GM12878 (cell line): Measurements from ENCODE around the gene EPOP. TPM values are rescaled to one million over a fixed set of nuclear protein-coding genes. Genes with fewer than 3 reads are reported as not detected.
A peak's percentile ranks its signal among the peaks of the same experiment; 100 is the strongest.

Source experiments
- ATAC-seq: fragments of 200-7000 bp; cut with Tn5 transposase; 3 replicates; pipeline ENCODE4 v1.9.1; 2020; ENCODE audit warnings: mild to moderate bottlenecking, moderate library complexity
- BruUV-seq: library from RNA; stranded (reverse); fragments of 400-500 nt; replicated peaks from 2 replicates; lab custom pipeline; 2021; lab: Mats Ljungman, UMichigan
- CTCF ChIA-PET: fragments of 300-600 bp; sonication (Branson Sonifier 250); formaldehyde crosslinking; extraction: SDS; loops from one replicate; lab custom pipeline; 2021; ENCODE audit warnings: inconsistent platforms; lab: Yijun Ruan, JAX
- POLR2A ChIA-PET: fragments of 350-600 bp; formaldehyde crosslinking; extraction: SDS; loops from one replicate; lab custom pipeline; 2021; ENCODE audit warnings: inconsistent platforms; lab: Charles Lee
- RAD21 ChIA-PET: fragments of 300-600 bp; sonication (Branson Sonifier 250); formaldehyde crosslinking; loops from one replicate; lab custom pipeline; 2023; ENCODE audit warnings: antibody characterized with exemption; ENCODE audit not compliant: unreplicated experiment; lab: Charles Lee
- SMC1A ChIA-PET: fragments of 300-600 bp; sonication (Branson Sonifier 250); formaldehyde crosslinking; loops from one replicate; lab custom pipeline; 2023; ENCODE audit not compliant: unreplicated experiment, uncharacterized antibody; lab: Charles Lee
- DNase-seq: peaks from one replicate; pipeline ENCODE4 v3.0.0-alpha.2; 2011; ENCODE audit warnings: low read depth, low spot score
- FAIRE-seq: peaks from 3 replicates; lab custom pipeline; 2011; peaks lifted over from hg19 to GRCh38; lab: Jason Lieb, UNC
- H2AFZ ChIP-seq: 2 replicates; pipeline ENCODE4 v1.6.0; 2011; ENCODE audit warnings: low read depth, low read length, control low read depth; ENCODE audit not compliant: control insufficient read depth
- H3K27ac ChIP-seq: 2 replicates; pipeline ENCODE4 v1.5.1; 2011; ENCODE audit warnings: control low read depth; ENCODE audit not compliant: control insufficient read depth, insufficient read depth
- H3K27me3 ChIP-seq, 2 experiments: replicated peaks in 1 of 2; 2 replicates each; pipeline versions ENCODE4 v1.6.0 to v1.6.1; 2011; ENCODE audit warnings: low read length in 1 of 2; ENCODE audit not compliant: control insufficient read depth in 2 of 2, insufficient read depth in 2 of 2
- H3K36me3 ChIP-seq, 2 experiments: 2 replicates each; pipeline ENCODE4 v1.5.1; 2011; ENCODE audit warnings: low read length in 1 of 2; ENCODE audit not compliant: control insufficient read depth in 2 of 2, insufficient read depth in 2 of 2
- H3K4me1 ChIP-seq: 2 replicates; pipeline ENCODE4 v1.6.1; 2011; ENCODE audit warnings: mild to moderate bottlenecking, low read length, moderate library complexity, mixed read lengths; ENCODE audit not compliant: control insufficient read depth, insufficient read depth
- H3K4me2 ChIP-seq: 2 replicates; pipeline ENCODE4 v1.6.0; 2011; ENCODE audit warnings: control low read depth; ENCODE audit not compliant: control insufficient read depth, insufficient read depth
- H3K4me3 ChIP-seq: fragments of 200-600 bp; sonication (generic); 2 replicates; pipeline ENCODE4 v1.5.1; 2016
- H3K79me2 ChIP-seq: 2 replicates; pipeline ENCODE4 v1.6.0; 2011; ENCODE audit warnings: low read length; ENCODE audit not compliant: control insufficient read depth, insufficient read depth
- H3K9ac ChIP-seq: 2 replicates; pipeline ENCODE4 v1.8.0; 2011; ENCODE audit warnings: low read length, control low read depth, mixed read lengths; ENCODE audit not compliant: control insufficient read depth, insufficient read depth
- H3K9me3 ChIP-seq: replicated peaks from 3 replicates; pipeline ENCODE4 v1.5.1; 2011; ENCODE audit warnings: mild to moderate bottlenecking, low read length; ENCODE audit not compliant: control insufficient read depth, insufficient read depth
- H4K20me1 ChIP-seq: 2 replicates; pipeline ENCODE4 v1.6.0; 2011; ENCODE audit not compliant: control insufficient read depth, insufficient read depth
- CBFB ChIP-seq: IDR thresholded peaks from 2 replicates; pipeline ENCODE4 v1.6.1; 2016; ENCODE audit warnings: antibody characterized with exemption, low read depth
- EED ChIP-seq: sonication (generic); IDR thresholded peaks from 2 replicates; pipeline ENCODE4 v1.6.1; 2016; ENCODE audit warnings: antibody characterized with exemption, low read depth
- EGR1 ChIP-seq, 2 experiments: IDR thresholded peaks; 1 replicate in 1 of 2; 2 replicates in 1 of 2; pipeline ENCODE4 v1.6.1; 2011 to 2012; ENCODE audit warnings: low read depth in 2 of 2, low read length in 2 of 2, borderline replicate concordance in 1 of 2, mild to moderate bottlenecking in 1 of 2, moderate library complexity in 1 of 2
- FOXM1 ChIP-seq: IDR thresholded peaks from 2 replicates; pipeline ENCODE4 v1.6.1; 2012; ENCODE audit warnings: low read depth, mild to moderate bottlenecking, inconsistent platforms, low read length, moderate library complexity
- IKZF2 ChIP-seq, 2 experiments: fragments of 450-650 bp; IDR thresholded peaks; 2 replicates each; pipeline ENCODE4 v1.6.1; 2017; ENCODE audit warnings: mild to moderate bottlenecking in 2 of 2, moderate library complexity in 2 of 2
- MYB ChIP-seq: fragments of 150-350 bp; IDR thresholded peaks from 2 replicates; pipeline ENCODE4 v1.6.1; 2014; ENCODE audit warnings: mild to moderate bottlenecking, low read depth, low read length, borderline replicate concordance
- PAX5 ChIP-seq: IDR thresholded peaks from 2 replicates; pipeline ENCODE4 v1.6.1; 2011; ENCODE audit warnings: low read depth, low read length, borderline replicate concordance
- RELA ChIP-seq: fragments of 450-650 bp; IDR thresholded peaks from 2 replicates; pipeline ENCODE4 v1.8.0; 2014; ENCODE audit warnings: borderline replicate concordance; ENCODE audit not compliant: partially characterized antibody
- SMAD1 ChIP-seq: fragments of 450-650 bp; IDR thresholded peaks from 2 replicates; pipeline ENCODE4 v1.6.1; 2018; ENCODE audit warnings: mild to moderate bottlenecking, low read depth; ENCODE audit not compliant: partially characterized antibody
- STAT1 ChIP-seq: fragments of 450-650 bp; conservative IDR thresholded peaks from 2 replicates; pipeline ENCODE4 v1.6.1; 2014; ENCODE audit warnings: antibody characterized with exemption, mild to moderate bottlenecking
- TAF1 ChIP-seq: IDR thresholded peaks from 2 replicates; pipeline ENCODE4 v1.6.1; 2011; ENCODE audit warnings: mild to moderate bottlenecking, low read depth, low read length, borderline replicate concordance
- TBL1XR1 ChIP-seq: IDR thresholded peaks from 2 replicates; pipeline ENCODE4 v1.6.1; 2012; ENCODE audit warnings: low read depth, low read length, improper control_type of control experiment
- TCF3 ChIP-seq: IDR thresholded peaks from 2 replicates; pipeline ENCODE4 v1.6.1; 2012; ENCODE audit warnings: low read depth, mild to moderate bottlenecking, low read length, borderline replicate concordance; ENCODE audit not compliant: insufficient read depth
- WRNIP1 ChIP-seq: IDR thresholded peaks from 2 replicates; pipeline ENCODE4 v1.6.1; 2011; ENCODE audit warnings: low read depth, low read length, improper control_type of control experiment, borderline replicate concordance
- ZNF207 ChIP-seq: fragments of 450-650 bp; IDR thresholded peaks from 2 replicates; pipeline ENCODE4 v1.6.1; 2014; ENCODE audit warnings: antibody characterized with exemption, mild to moderate bottlenecking, borderline replicate concordance
- ZNF24 ChIP-seq: fragments of 450-650 bp; IDR thresholded peaks from 2 replicates; pipeline ENCODE4 v1.6.1; 2017; ENCODE audit warnings: antibody characterized with exemption, mild to moderate bottlenecking
- WGBS: methylation state at CpG from one replicate; pipeline ENCODE4 v1.1.6; 2016; ENCODE audit warnings: low lambda C conversion rate; ENCODE audit not compliant: insufficient replicate concordance, insufficient coverage; ENCODE audit errors: missing lambda C conversion rate; 5-methylcytosine and 5-hydroxymethylcytosine counted together
- in situ Hi-C: fragments of 300-500 bp; cut with MboI; formaldehyde crosslinking; loops from 9 replicates; pipeline ENCODE4 v1.14.3; 2018; ENCODE audit warnings: mixed read lengths
- intact Hi-C: fragments of 100-400 bp; cut with micrococcal nuclease; formaldehyde crosslinking; loops from one replicate; pipeline ENCODE4 v1.14.2; 2022; ENCODE audit not compliant: unreplicated experiment
- polyA plus RNA-seq, 11 experiments: library from polyadenylated mRNA; depleted of rRNA in 4 of 11; unstranded in 6 of 11; stranded (reverse) in 5 of 11; fragments of >200 nt; fragmentation: Nextera tagmentation in 4 of 11; fragmentation: Illumina TruSeq in 1 of 11; extraction: Ambion mirVana in 4 of 11; extraction: Trizol in 1 of 11; gene quantifications; 1 replicate in 1 of 11; 2 replicates in 10 of 11; pipeline versions ENCODE4 v1.2.1 to v1.2.3, GENCODE V29; 2011 to 2016; ENCODE audit warnings: inconsistent platforms in 2 of 11, missing spikeins in 2 of 11, low read depth in 1 of 11
- total RNA-seq, 4 experiments: library from RNA; depleted of rRNA in 3 of 4; stranded (reverse); fragments of >200 nt in 3 of 4; fragmentation: Illumina TruSeq in 1 of 4; extraction: Trizol in 1 of 4; gene quantifications; 2 replicates each; pipeline versions ENCODE4 v1.2.1 to v1.2.3, GENCODE V29; 2013 to 2021
- TF ChIP-seq, protein P1 (sequence below): fragments of 450-650 bp; IDR thresholded peaks from 2 replicates; pipeline ENCODE4 v1.6.1; 2017; ENCODE audit warnings: borderline replicate concordance
- TF ChIP-seq, protein P2 (sequence below): fragments of 450-650 bp; IDR thresholded peaks from 2 replicates; pipeline ENCODE4 v1.6.1; 2017; ENCODE audit warnings: mild to moderate bottlenecking
- TF ChIP-seq, protein P3 (sequence below): IDR thresholded peaks from 2 replicates; pipeline ENCODE4 v1.6.1; 2011; ENCODE audit warnings: low read depth, mild to moderate bottlenecking, low read length, moderate library complexity, borderline replicate concordance; ENCODE audit errors: extremely low read depth

EPOP gene
- total and polyA plus RNA-seq, 10 of the 15 experiments (the other 5 are each of a cell fraction or from before 2014, with no cell fraction given) = 0.53 to 9.0 (median 3.7) TPM

DNA sequence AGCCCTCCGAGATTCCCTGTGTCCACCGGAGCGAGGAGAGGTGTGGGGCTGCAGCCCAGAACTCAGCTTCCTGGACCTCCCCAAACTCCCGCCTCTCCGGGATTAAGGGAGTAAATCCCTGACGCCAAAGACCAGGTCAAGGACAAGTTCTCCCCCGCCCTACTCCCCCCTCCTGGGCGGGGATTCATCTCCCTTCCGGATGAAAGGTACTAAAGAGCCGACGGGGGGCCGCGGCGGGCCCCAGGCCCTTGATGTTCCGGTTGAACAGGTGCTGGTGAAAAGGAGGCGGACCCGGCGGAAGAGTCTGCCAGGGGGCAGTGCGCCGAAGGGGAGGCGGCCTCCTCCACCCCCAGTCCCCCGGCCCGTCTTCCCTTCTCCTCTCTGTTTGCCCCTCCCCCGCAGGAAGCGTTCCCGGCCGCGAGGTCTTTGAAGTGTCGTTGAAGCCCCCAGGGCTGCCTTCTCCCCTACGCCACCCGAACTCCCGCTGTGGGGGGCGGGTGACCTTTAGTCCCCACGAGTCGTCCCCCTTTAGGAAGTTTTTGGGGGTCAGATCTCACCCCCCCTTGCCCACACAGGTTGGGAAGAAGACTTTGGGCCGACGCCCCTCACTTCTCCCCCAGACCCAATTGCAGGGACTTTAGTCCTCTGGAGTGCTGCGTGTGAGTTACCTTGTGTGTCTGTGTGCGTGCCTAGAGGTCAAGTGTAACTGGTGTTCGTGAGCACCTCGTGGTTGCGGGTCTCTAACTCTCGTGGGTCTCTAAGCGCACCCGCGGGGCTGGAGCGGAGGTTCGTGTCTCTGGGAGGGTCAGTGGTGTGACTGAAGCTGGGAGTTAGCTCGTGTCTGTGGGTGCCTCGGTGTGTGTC lies 29.2 kb upstream of the EPOP start:
- ChIA-PET SMC1A (interaction anchor here (1.1 to 4.3 kb wide), 4 partner anchors 27 to 164 kb away, joined by 3 to 26 read pairs (median 6); partner anchors contain the start of gene EPOP), RAD21 (interaction anchor here (0.9 to 3.8 kb wide), 5 partner anchors 23 to 164 kb away, joined by 3 to 24 read pairs (median 3); no protein-coding TSS in a partner anchor)
- no peak for FAIRE-seq
- TF ChIP-seq EGR1 (IDR thresholded peaks at IDR 0.05; ENCODE audit: borderline replicate concordance in 1 of 2, low read depth in 2 of 2, low read length in 2 of 2) (peak in 1 of 2 experiments; percentile 62; a peak in 1 of 3 replicates), IKZF2 (IDR thresholded peaks at IDR 0.05) (peak; percentile 76 to 84), CBFB (peak; percentile 20; the same call in 1 of the 2 replicates), ZNF24 (no peak), TAF1 (peak; percentile 61; the same call in 1 of the 2 replicates), FOXM1 (0 out of 2 replicates have a peak, but pooled peaks have one; percentile 6), PAX5 (peak; percentile 80), ZNF207 (no peak; the same call in 1 of the 2 replicates), TCF3 (0 out of 2 replicates have a peak, but pooled peaks have one; percentile 44), MYB (no peak), STAT1 (no peak), RELA (peak; percentile 30), TBL1XR1 (no peak), WRNIP1 (no peak), EED (peak; percentile 61), SMAD1 (peak; percentile 6)
- TF ChIP-seq, protein P1, sequence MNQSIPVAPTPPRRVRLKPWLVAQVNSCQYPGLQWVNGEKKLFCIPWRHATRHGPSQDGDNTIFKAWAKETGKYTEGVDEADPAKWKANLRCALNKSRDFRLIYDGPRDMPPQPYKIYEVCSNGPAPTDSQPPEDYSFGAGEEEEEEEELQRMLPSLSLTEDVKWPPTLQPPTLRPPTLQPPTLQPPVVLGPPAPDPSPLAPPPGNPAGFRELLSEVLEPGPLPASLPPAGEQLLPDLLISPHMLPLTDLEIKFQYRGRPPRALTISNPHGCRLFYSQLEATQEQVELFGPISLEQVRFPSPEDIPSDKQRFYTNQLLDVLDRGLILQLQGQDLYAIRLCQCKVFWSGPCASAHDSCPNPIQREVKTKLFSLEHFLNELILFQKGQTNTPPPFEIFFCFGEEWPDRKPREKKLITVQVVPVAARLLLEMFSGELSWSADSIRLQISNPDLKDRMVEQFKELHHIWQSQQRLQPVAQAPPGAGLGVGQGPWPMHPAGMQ = no peak
- TF ChIP-seq, protein P2, sequence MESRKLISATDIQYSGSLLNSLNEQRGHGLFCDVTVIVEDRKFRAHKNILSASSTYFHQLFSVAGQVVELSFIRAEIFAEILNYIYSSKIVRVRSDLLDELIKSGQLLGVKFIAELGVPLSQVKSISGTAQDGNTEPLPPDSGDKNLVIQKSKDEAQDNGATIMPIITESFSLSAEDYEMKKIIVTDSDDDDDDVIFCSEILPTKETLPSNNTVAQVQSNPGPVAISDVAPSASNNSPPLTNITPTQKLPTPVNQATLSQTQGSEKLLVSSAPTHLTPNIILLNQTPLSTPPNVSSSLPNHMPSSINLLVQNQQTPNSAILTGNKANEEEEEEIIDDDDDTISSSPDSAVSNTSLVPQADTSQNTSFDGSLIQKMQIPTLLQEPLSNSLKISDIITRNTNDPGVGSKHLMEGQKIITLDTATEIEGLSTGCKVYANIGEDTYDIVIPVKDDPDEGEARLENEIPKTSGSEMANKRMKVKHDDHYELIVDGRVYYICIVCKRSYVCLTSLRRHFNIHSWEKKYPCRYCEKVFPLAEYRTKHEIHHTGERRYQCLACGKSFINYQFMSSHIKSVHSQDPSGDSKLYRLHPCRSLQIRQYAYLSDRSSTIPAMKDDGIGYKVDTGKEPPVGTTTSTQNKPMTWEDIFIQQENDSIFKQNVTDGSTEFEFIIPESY = no peak
- TF ChIP-seq, protein P3, sequence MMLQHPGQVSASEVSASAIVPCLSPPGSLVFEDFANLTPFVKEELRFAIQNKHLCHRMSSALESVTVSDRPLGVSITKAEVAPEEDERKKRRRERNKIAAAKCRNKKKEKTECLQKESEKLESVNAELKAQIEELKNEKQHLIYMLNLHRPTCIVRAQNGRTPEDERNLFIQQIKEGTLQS = no peak

More for the DNA sequence above, 29.2 kb upstream of the EPOP start:
- peaks cover 5 to 11% of the 10 kb centered on the region in 2 experiments; a peak in 3 of 4 replicates for H3K36me3 ChIP-seq
- POLR2A ChIA-PET = interaction anchor here (1.3 to 1.8 kb wide), 2 partner anchors 8 to 167 kb away, joined by 4 to 7 read pairs; partner anchors contain the start of gene LASP1
- H3K27me3 ChIP-seq = no peaks in the 10 kb centered on the region
- H3K4me3 ChIP-seq = peak overlapping the region; percentile 91
- BruUV-seq = no TSS peak
- H3K9ac ChIP-seq = peak overlapping the region; percentile 100
- DNase-seq (no peak), ATAC-seq (peak; percentile 61)
- H3K27ac ChIP-seq = peak overlapping the region; percentile 100
- in situ Hi-C loops = no loop called here
- intact Hi-C loops = loop anchor here (1.0 to 2.0 kb wide), 2 partner anchors 27 to 48 kb away; partner anchors contain the start of genes CISD3 and PSMB3
- H3K9me3 ChIP-seq = no peaks in the 10 kb centered on the region
- H4K20me1 ChIP-seq = no peaks in the 10 kb centered on the region
- H3K79me2 ChIP-seq = peaks cover 57% of the 10 kb centered on the region
- WGBS = 1% methylated on average over 35 of the region's 50 CpGs
- CTCF ChIA-PET = interaction anchor here (1.1 to 2.3 kb wide), 2 partner anchors 27 to 28 kb away, joined by 4 to 16 read pairs; partner anchors contain the start of gene EPOP
- peak overlapping the region; percentile 35 for H2AFZ ChIP-seq
- H3K4me1 ChIP-seq = peaks cover 28% of the 10 kb centered on the region
- peak overlapping the region; percentile 99 for H3K4me2 ChIP-seq
